ENCODE data around the gene KIF21A.

Gene KIF21A

GRCh38 chr12:39275846-39276245, 167.1 kb downstream of the KIF21A start:
- DNase-seq (ENCODE audit: low spot score) = no peak

- DNase-seq (ENCODE audit: low spot score) = peak; percentile 48
Observed at GRCh38 chr12:39272871-39273655, 169.9 kb downstream of the KIF21A start.

GRCh38 chr12:39269492-39269891, 173.4 kb downstream of the KIF21A start:
- DNase-seq (ENCODE audit: low spot score) = no peak

DNA sequence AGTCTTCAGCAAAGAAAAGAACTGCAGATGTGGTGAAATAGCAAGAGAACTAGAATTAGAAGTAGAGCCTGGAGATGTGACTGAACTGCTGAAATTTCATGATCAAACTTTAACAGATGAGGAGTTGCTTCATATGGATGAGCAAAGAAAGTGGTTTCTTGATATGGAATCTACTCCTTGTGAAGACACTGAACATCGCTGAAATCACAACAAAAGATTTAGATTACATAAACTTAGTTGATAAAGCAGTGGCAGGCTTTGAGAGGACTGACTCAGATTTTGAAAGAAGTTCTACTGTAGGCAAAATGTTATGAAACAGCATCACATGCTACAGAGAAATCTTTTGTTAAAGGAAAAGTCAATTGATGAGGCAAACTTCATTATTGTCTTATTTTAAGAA, 175.0 kb downstream of the KIF21A start:
- DNase-seq (ENCODE audit: low spot score) = no peak

- DNase-seq (ENCODE audit: low spot score) = no peak
Observed at GRCh38 chr12:39252628-39253027, 190.3 kb downstream of the KIF21A start.
